ENCODE data around the gene CTBP1.

- TF ChIP-seq CTCF (conservative IDR thresholded peaks at IDR 0.05; ENCODE audit: low read depth in 2 of 2) (no peak), EZH2phosphoT487 (IDR thresholded peaks at IDR 0.05; ENCODE audit: unreplicated experiment) (no peak), EZH2 (IDR thresholded peaks at IDR 0.05; ENCODE audit: low read depth, unreplicated experiment) (no peak), JUNB (IDR thresholded peaks at IDR 0.05; ENCODE audit: unreplicated experiment) (no peak), ZNF331 (CRISPR knock-in tag; IDR thresholded peaks at IDR 0.05; ENCODE audit: low read depth) (no peak), POLR2AphosphoS5 (IDR thresholded peaks at IDR 0.05; ENCODE audit: low read depth) (no peak), CREB1 (CRISPR knock-in tag; IDR thresholded peaks at IDR 0.05; ENCODE audit: low read depth) (no peak), NANOG (IDR thresholded peaks at IDR 0.05; ENCODE audit: borderline replicate concordance) (no peak), ETS1 (IDR thresholded peaks at IDR 0.05) (no peak), REST (IDR thresholded peaks at IDR 0.05; ENCODE audit: unreplicated experiment) (no peak), ZNF114 (CRISPR knock-in tag; IDR thresholded peaks at IDR 0.05) (no peak)
Observed at GRCh38 chr4:1208970-1209704, 39.8 kb downstream of the CTBP1 start.

Measured in GM23338 (cell line).